Neural cell (in vitro differentiated cells): ENCODE data around the gene PGS1. TPM values are rescaled to one million over a fixed set of nuclear protein-coding genes. Genes with fewer than 3 reads are reported as not detected.

Experiments used
- H2AFZ ChIP-seq: fragments of 200-600, 300-800 bp; sonication (generic), shearing (Covaris generic); 2 replicates; pipeline ENCODE4 v1.6.0; 2014; ENCODE audit warnings: low read depth, mild to moderate bottlenecking, antibody characterized with exemption, low read length, moderate library complexity
- H3F3A ChIP-seq: fragments of 200-600 bp; shearing (Covaris generic); 2 replicates; pipeline ENCODE4 v1.6.1; 2016; ENCODE audit warnings: mild to moderate bottlenecking, moderate library complexity, mixed read lengths, antibody characterized with exemption, low read length; ENCODE audit not compliant: insufficient read depth, poor library complexity, severe bottlenecking
- H3K27ac ChIP-seq: fragments of 200-600, 300-800 bp; sonication (generic), shearing (Covaris generic); 2 replicates; pipeline ENCODE4 v1.5.1; 2014; ENCODE audit warnings: mild to moderate bottlenecking, low read length, moderate library complexity
- H3K27me3 ChIP-seq: fragments of 300-800, 200-600 bp; sonication (generic), shearing (Covaris generic); 2 replicates; pipeline ENCODE4 v1.6.0; 2014; ENCODE audit warnings: mild to moderate bottlenecking, low read depth, low read length, moderate library complexity; ENCODE audit not compliant: insufficient read depth
- H3K36me3 ChIP-seq: fragments of 300-800, 200-600 bp; sonication (generic), shearing (Covaris generic); 2 replicates; pipeline ENCODE4 v1.5.1; 2014; ENCODE audit warnings: mild to moderate bottlenecking, antibody characterized with exemption, low read length, moderate library complexity; ENCODE audit not compliant: insufficient read depth
- H3K4me2 ChIP-seq: fragments of 300-800, 200-600 bp; sonication (generic), shearing (Covaris generic); 2 replicates; pipeline ENCODE4 v1.6.0; 2014; ENCODE audit warnings: mild to moderate bottlenecking, low read length
- H3K4me3 ChIP-seq: fragments of 300-800, 200-600 bp; sonication (generic), shearing (Covaris generic); 2 replicates; pipeline ENCODE4 v1.5.1; 2014; ENCODE audit warnings: mild to moderate bottlenecking, low read length, moderate library complexity
- H3K79me2 ChIP-seq: fragments of 200-600 bp; shearing (Covaris generic); replicated peaks from 2 replicates; pipeline ENCODE4 v1.6.0; 2014; ENCODE audit warnings: mild to moderate bottlenecking, low read length, moderate library complexity; ENCODE audit not compliant: insufficient read depth
- H3K9ac ChIP-seq: fragments of 300-800, 200-600 bp; sonication (generic), shearing (Covaris generic); 2 replicates; pipeline ENCODE4 v1.6.1; 2016; ENCODE audit warnings: mild to moderate bottlenecking, low read length, mixed read lengths
- H3K9me2 ChIP-seq: fragments of 200-600 bp; shearing (Covaris generic); 2 replicates; pipeline ENCODE4 v1.6.1; 2016; ENCODE audit warnings: mild to moderate bottlenecking, low read length, mixed read lengths; ENCODE audit not compliant: insufficient read depth
- H3K9me3 ChIP-seq: fragments of 200-600, 300-800 bp; sonication (generic), shearing (Covaris generic); 2 replicates; pipeline ENCODE4 v1.6.1; 2016; ENCODE audit warnings: mild to moderate bottlenecking, mixed run types, low read length, moderate library complexity, mixed read lengths
- H4K20me1 ChIP-seq: fragments of 200-600 bp; shearing (Covaris generic); 2 replicates; pipeline ENCODE4 v1.6.1; 2016; ENCODE audit warnings: mild to moderate bottlenecking, mixed run types; ENCODE audit not compliant: insufficient read depth
- EP300 ChIP-seq: fragments of 450-650 bp; conservative IDR thresholded peaks from 2 replicates; pipeline ENCODE4 v1.6.1; 2014; ENCODE audit warnings: antibody characterized with exemption, mild to moderate bottlenecking, moderate library complexity; ENCODE audit not compliant: poor library complexity, severe bottlenecking
- EZH2 ChIP-seq: fragments of 200-600, 300-800 bp; shearing (Covaris generic), sonication (generic); IDR thresholded peaks from 2 replicates; pipeline ENCODE4 v1.6.1; 2014; ENCODE audit warnings: antibody characterized with exemption, low read length, borderline replicate concordance, mild to moderate bottlenecking; ENCODE audit not compliant: insufficient read depth, poor library complexity, severe bottlenecking
- MXI1 ChIP-seq: fragments of 450-650 bp; conservative IDR thresholded peaks from 2 replicates; pipeline ENCODE4 v1.6.1; 2014; ENCODE audit warnings: antibody characterized with exemption, mild to moderate bottlenecking; ENCODE audit not compliant: poor library complexity, severe bottlenecking
- POLR2AphosphoS5 ChIP-seq: IDR thresholded peaks from 2 replicates; pipeline ENCODE4 v1.6.1; 2012
- RAD21 ChIP-seq: fragments of 450-650 bp; conservative IDR thresholded peaks from 2 replicates; pipeline ENCODE4 v1.6.1; 2014; ENCODE audit warnings: antibody characterized with exemption, mild to moderate bottlenecking, moderate library complexity
- SMC3 ChIP-seq: fragments of 450-650 bp; conservative IDR thresholded peaks from 2 replicates; pipeline ENCODE4 v1.6.1; 2014; ENCODE audit warnings: antibody characterized with exemption, mild to moderate bottlenecking, moderate library complexity; ENCODE audit not compliant: poor library complexity
- TAF1 ChIP-seq: IDR thresholded peaks from 2 replicates; pipeline ENCODE4 v1.6.1; 2012; ENCODE audit warnings: low read depth
- polyA plus RNA-seq: library from polyadenylated mRNA; depleted of rRNA; stranded (reverse); fragments of >200 nt; gene quantifications from 2 replicates; pipeline ENCODE4 v1.2.3, GENCODE V29; 2014
- TF ChIP-seq, protein P1 (sequence below): fragments of 450-650 bp; IDR thresholded peaks from 2 replicates; pipeline ENCODE4 v1.5.1; 2014; ENCODE audit warnings: antibody characterized with exemption, mild to moderate bottlenecking, moderate library complexity; ENCODE audit not compliant: poor library complexity, severe bottlenecking
- TF ChIP-seq, protein P2 (sequence below): IDR thresholded peaks from 2 replicates; pipeline ENCODE4 v1.6.1; 2012; ENCODE audit warnings: borderline replicate concordance

Gene PGS1
- polyA plus RNA-seq, 1 donor from 2014 or later = 65.7 TPM

DNA sequence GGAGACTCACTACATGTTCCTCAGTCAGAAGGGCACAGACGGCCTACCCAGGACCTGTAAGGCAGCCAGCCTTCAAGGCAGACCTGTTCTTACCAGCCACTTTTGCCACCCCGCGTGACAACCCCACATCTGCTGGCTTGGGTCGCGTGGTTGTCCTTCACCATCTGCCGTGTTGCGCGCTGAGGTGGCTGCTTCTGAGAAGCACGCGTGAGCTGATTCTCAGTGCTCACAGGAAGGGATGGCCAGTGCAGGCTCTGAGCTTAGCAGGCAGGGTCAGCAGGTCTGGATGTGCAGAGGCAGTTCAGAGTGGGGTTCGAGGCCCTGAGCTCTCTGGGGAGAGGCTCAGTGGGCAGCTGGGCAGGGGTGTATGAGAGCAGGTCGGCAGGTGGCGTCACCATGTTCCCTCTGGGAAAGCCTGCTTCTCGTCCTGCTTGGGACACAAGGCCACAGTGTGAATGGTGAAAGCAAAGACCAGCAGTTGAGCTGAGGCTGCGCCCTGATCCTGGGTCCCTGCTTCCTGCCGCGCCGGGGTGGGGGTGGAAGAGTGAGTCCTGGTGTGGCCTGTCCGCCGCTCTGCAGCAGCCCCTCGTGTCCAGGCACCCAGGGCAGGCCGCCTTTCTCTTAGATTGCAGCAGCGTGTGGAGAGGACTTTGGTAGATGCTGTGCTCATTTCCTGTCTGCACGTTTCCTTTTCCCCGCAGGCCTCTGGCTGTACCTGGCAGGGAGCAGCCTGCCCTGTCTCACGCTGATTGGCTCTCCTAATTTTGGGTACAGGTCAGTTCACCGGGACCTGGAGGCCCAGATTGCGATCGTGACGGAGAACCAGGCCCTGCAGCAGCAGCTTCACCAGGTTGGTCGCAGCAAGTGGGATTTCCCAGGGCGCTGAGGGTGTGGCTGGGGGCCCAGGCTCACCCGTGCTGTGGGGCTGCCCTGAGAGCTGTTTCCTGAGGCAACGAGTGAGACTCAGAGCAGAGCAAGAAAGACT, 36.0 kb downstream of the PGS1 start:
- H3K9ac ChIP-seq = no peak overlapping the region
- H3K36me3 ChIP-seq = no peaks in the 10 kb centered on the region
- no peak for TF ChIP-seq EZH2
- TF ChIP-seq, protein P1, sequence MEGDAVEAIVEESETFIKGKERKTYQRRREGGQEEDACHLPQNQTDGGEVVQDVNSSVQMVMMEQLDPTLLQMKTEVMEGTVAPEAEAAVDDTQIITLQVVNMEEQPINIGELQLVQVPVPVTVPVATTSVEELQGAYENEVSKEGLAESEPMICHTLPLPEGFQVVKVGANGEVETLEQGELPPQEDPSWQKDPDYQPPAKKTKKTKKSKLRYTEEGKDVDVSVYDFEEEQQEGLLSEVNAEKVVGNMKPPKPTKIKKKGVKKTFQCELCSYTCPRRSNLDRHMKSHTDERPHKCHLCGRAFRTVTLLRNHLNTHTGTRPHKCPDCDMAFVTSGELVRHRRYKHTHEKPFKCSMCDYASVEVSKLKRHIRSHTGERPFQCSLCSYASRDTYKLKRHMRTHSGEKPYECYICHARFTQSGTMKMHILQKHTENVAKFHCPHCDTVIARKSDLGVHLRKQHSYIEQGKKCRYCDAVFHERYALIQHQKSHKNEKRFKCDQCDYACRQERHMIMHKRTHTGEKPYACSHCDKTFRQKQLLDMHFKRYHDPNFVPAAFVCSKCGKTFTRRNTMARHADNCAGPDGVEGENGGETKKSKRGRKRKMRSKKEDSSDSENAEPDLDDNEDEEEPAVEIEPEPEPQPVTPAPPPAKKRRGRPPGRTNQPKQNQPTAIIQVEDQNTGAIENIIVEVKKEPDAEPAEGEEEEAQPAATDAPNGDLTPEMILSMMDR = no peak
- TF ChIP-seq, protein P2, sequence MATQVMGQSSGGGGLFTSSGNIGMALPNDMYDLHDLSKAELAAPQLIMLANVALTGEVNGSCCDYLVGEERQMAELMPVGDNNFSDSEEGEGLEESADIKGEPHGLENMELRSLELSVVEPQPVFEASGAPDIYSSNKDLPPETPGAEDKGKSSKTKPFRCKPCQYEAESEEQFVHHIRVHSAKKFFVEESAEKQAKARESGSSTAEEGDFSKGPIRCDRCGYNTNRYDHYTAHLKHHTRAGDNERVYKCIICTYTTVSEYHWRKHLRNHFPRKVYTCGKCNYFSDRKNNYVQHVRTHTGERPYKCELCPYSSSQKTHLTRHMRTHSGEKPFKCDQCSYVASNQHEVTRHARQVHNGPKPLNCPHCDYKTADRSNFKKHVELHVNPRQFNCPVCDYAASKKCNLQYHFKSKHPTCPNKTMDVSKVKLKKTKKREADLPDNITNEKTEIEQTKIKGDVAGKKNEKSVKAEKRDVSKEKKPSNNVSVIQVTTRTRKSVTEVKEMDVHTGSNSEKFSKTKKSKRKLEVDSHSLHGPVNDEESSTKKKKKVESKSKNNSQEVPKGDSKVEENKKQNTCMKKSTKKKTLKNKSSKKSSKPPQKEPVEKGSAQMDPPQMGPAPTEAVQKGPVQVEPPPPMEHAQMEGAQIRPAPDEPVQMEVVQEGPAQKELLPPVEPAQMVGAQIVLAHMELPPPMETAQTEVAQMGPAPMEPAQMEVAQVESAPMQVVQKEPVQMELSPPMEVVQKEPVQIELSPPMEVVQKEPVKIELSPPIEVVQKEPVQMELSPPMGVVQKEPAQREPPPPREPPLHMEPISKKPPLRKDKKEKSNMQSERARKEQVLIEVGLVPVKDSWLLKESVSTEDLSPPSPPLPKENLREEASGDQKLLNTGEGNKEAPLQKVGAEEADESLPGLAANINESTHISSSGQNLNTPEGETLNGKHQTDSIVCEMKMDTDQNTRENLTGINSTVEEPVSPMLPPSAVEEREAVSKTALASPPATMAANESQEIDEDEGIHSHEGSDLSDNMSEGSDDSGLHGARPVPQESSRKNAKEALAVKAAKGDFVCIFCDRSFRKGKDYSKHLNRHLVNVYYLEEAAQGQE = no peak
- no peak for TF ChIP-seq MXI1
- TF ChIP-seq POLR2AphosphoS5 = no peak
- no peak for TF ChIP-seq EP300
- TF ChIP-seq RAD21 = no peak
- no peak for TF ChIP-seq SMC3
- TF ChIP-seq TAF1 = no peak
- no peaks in the 10 kb centered on the region for H3F3A ChIP-seq
- no peaks in the 10 kb centered on the region for H3K9me3 ChIP-seq
- H3K27ac ChIP-seq = no peak overlapping the region
- no peak overlapping the region for H3K4me2 ChIP-seq
- no peak overlapping the region for H2AFZ ChIP-seq
- H3K27me3 ChIP-seq = no peaks in the 10 kb centered on the region
- no peaks in the 10 kb centered on the region for H4K20me1 ChIP-seq
- H3K4me3 ChIP-seq = no peak overlapping the region
- H3K79me2 ChIP-seq = no peaks in the 10 kb centered on the region
- H3K9me2 ChIP-seq = no peaks in the 10 kb centered on the region

DNA sequence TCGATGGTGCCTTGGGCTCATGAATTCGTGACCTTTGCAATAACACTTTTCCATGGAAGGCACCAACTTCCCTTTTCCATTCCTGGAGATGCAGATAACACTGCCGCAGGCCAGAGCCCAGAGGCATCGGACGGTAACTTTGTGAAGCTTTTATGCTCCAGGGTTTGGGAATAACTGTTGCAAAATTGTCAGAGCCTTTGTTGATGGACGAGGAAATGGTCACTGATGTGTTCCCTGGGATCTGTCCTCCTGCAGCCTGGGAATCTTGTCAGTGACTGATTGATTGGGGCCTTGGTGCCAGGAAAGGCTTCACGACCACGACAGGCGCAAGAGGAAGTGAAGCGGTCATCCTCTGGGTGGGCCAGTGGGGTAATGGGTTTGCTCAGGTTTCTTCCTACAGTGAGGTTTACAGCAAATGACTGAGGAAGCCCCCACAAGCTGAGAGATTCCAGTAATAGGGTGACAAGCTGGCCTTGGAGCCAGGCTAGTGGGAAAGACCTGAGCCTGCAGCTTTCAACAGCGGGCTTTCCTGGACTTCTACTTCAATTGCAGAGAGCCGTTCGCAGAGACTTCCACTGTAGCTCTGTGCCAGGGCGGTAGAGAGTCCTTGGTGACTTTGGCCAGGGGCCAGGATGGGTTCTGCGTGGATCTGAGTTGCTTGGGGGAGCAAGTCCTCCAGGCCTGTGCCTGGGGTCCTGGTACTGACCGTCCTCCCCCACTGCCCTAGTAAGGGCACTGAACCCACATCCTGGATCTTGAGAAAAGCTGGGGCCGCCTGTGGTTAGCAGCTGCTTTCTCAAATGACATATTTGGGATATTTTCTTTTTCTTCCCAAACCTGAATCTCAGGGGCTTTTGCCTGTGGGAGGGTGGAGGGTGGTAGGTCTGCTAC, 37.6 kb downstream of the PGS1 start:
- no peak overlapping the region for H3K4me3 ChIP-seq
- no peaks in the 10 kb centered on the region for H3F3A ChIP-seq
- no peak for TF ChIP-seq SMC3
- TF ChIP-seq EZH2 = no peak
- no peak for TF ChIP-seq EP300
- TF ChIP-seq TAF1 = no peak
- no peak for TF ChIP-seq MXI1
- TF ChIP-seq, protein P1 = no peak
- TF ChIP-seq, protein P2 = no peak
- no peak for TF ChIP-seq RAD21
- TF ChIP-seq POLR2AphosphoS5 = no peak
- H3K9me3 ChIP-seq = no peaks in the 10 kb centered on the region
- H3K9ac ChIP-seq = no peak overlapping the region
- no peaks in the 10 kb centered on the region for H3K36me3 ChIP-seq
- no peak overlapping the region for H3K4me2 ChIP-seq
- no peak overlapping the region for H2AFZ ChIP-seq
- no peaks in the 10 kb centered on the region for H3K27me3 ChIP-seq
- H3K79me2 ChIP-seq = no peaks in the 10 kb centered on the region
- no peaks in the 10 kb centered on the region for H3K9me2 ChIP-seq
- no peaks in the 10 kb centered on the region for H4K20me1 ChIP-seq
- no peak overlapping the region for H3K27ac ChIP-seq
